ENCODE measurements around the gene PKD1L1.

The PKD1L1 gene

GRCh38 chr7:47906883-47907282 lies 41.4 kb downstream of the PKD1L1 start:
- no peak for DNase-seq (ENCODE audit: low spot score in 2 of 2)
- no peak overlapping the region for H3K4me3 Mint-ChIP-seq

GRCh38 chr7:47905076-47905920 lies 43.0 kb downstream of the PKD1L1 start:
- Mint-ChIP-seq H3K27ac (no peak overlapping the region), H3K4me1 (no peaks in the 10 kb centered on the region), H3K4me3 (no peak overlapping the region), H3K36me3 (no peaks in the 10 kb centered on the region), H3K9me3 (no peaks in the 10 kb centered on the region)
- ATAC-seq (no peak), DNase-seq (ENCODE audit: low spot score in 2 of 2) (no peak)

More at GRCh38 chr7:47906883-47907282, 41.4 kb downstream of the PKD1L1 start:
- no peaks in the 10 kb centered on the region for H3K4me1 Mint-ChIP-seq
- H3K27ac Mint-ChIP-seq, result no peak overlapping the region
- ATAC-seq, result no peak
- H3K9me3 Mint-ChIP-seq, result no peaks in the 10 kb centered on the region
- H3K36me3 Mint-ChIP-seq, result no peaks in the 10 kb centered on the region

- DNase-seq (ENCODE audit: low spot score in 2 of 2), result no peak
- Mint-ChIP-seq H3K9me3 (no peaks in the 10 kb centered on the region), H3K4me1 (no peaks in the 10 kb centered on the region), H3K27ac (no peak overlapping the region), H3K36me3 (no peaks in the 10 kb centered on the region), H3K4me3 (no peak overlapping the region)
- ATAC-seq, result no peak
Measured at GRCh38 chr7:47902013-47902412, 46.3 kb downstream of the PKD1L1 start.

GRCh38 chr7:47901542-47901941 lies 46.7 kb downstream of the PKD1L1 start:
- no peak overlapping the region for H3K4me3 Mint-ChIP-seq
- DNase-seq (ENCODE audit: low spot score in 2 of 2), result no peak
- ATAC-seq, result no peak
- no peaks in the 10 kb centered on the region for H3K36me3 Mint-ChIP-seq
- no peaks in the 10 kb centered on the region for H3K9me3 Mint-ChIP-seq
- H3K27ac Mint-ChIP-seq, result no peak overlapping the region
- H3K4me1 Mint-ChIP-seq, result no peaks in the 10 kb centered on the region

- H3K9me3 Mint-ChIP-seq, result no peaks in the 10 kb centered on the region
- ATAC-seq, result no peak
- no peaks in the 10 kb centered on the region for H3K36me3 Mint-ChIP-seq
- H3K27ac Mint-ChIP-seq, result no peak overlapping the region
- H3K4me1 Mint-ChIP-seq, result no peaks in the 10 kb centered on the region
- DNase-seq (ENCODE audit: low spot score in 2 of 2), result no peak
- no peak overlapping the region for H3K4me3 Mint-ChIP-seq
Measured at GRCh38 chr7:47897831-47898230, 50.4 kb downstream of the PKD1L1 start.

GRCh38 chr7:47896809-47897423 lies 51.4 kb downstream of the PKD1L1 start:
- H3K36me3 Mint-ChIP-seq, result no peaks in the 10 kb centered on the region
- H3K27ac Mint-ChIP-seq, result no peak overlapping the region
- no peaks in the 10 kb centered on the region for H3K4me1 Mint-ChIP-seq
- no peak overlapping the region for H3K4me3 Mint-ChIP-seq
- DNase-seq (ENCODE audit: low spot score in 2 of 2), result no peak
- H3K9me3 Mint-ChIP-seq, result no peaks in the 10 kb centered on the region
- no peak for ATAC-seq

- Mint-ChIP-seq H3K9me3 (no peaks in the 10 kb centered on the region), H3K36me3 (no peaks in the 10 kb centered on the region), H3K27ac (no peak overlapping the region), H3K4me1 (no peaks in the 10 kb centered on the region), H3K4me3 (no peak overlapping the region)
- DNase-seq (ENCODE audit: low spot score in 2 of 2), result no peak
- ATAC-seq, result peak; percentile 15
Measured at GRCh38 chr7:47895026-47895425, 53.2 kb downstream of the PKD1L1 start.

GRCh38 chr7:47893721-47894365 lies 54.4 kb downstream of the PKD1L1 start:
- DNase-seq (ENCODE audit: low spot score in 2 of 2) (peak in 1 of 2 donors; percentile 37), ATAC-seq (no peak)
- H3K27ac Mint-ChIP-seq, result no peak overlapping the region

GRCh38 chr7:47893238-47893637 lies 55.0 kb downstream of the PKD1L1 start:
- H3K4me1 Mint-ChIP-seq, result no peaks in the 10 kb centered on the region
- ATAC-seq (no peak), DNase-seq (ENCODE audit: low spot score in 2 of 2) (peak in 1 of 2 donors; percentile 40)
- no peak overlapping the region for H3K27ac Mint-ChIP-seq
- H3K9me3 Mint-ChIP-seq, result no peaks in the 10 kb centered on the region
- H3K4me3 Mint-ChIP-seq, result no peak overlapping the region
- no peaks in the 10 kb centered on the region for H3K36me3 Mint-ChIP-seq

More at GRCh38 chr7:47893721-47894365, 54.4 kb downstream of the PKD1L1 start:
- H3K4me3 Mint-ChIP-seq, result no peak overlapping the region
- no peaks in the 10 kb centered on the region for H3K36me3 Mint-ChIP-seq
- H3K4me1 Mint-ChIP-seq, result no peaks in the 10 kb centered on the region
- H3K9me3 Mint-ChIP-seq, result no peaks in the 10 kb centered on the region

GRCh38 chr7:47890606-47891005 lies 57.7 kb downstream of the PKD1L1 start:
- no peaks in the 10 kb centered on the region for H3K9me3 Mint-ChIP-seq
- ATAC-seq (no peak), DNase-seq (ENCODE audit: low spot score in 2 of 2) (peak in 1 of 2 donors; percentile 2)
- H3K4me1 Mint-ChIP-seq, result no peaks in the 10 kb centered on the region
- no peaks in the 10 kb centered on the region for H3K36me3 Mint-ChIP-seq
- H3K27ac Mint-ChIP-seq, result no peak overlapping the region
- H3K4me3 Mint-ChIP-seq, result no peak overlapping the region

GRCh38 chr7:47890125-47890524 lies 58.1 kb downstream of the PKD1L1 start:
- Mint-ChIP-seq H3K36me3 (no peaks in the 10 kb centered on the region), H3K4me1 (no peaks in the 10 kb centered on the region), H3K4me3 (no peak overlapping the region), H3K27ac (no peak overlapping the region), H3K9me3 (no peaks in the 10 kb centered on the region)
- no peak for DNase-seq (ENCODE audit: low spot score in 2 of 2)
- no peak for ATAC-seq

- Mint-ChIP-seq H3K4me1 (no peaks in the 10 kb centered on the region), H3K9me3 (no peaks in the 10 kb centered on the region), H3K27ac (no peak overlapping the region), H3K36me3 (no peaks in the 10 kb centered on the region), H3K4me3 (no peak overlapping the region)
- ATAC-seq, result no peak
- DNase-seq (ENCODE audit: low spot score in 2 of 2), result no peak
Measured at GRCh38 chr7:47889723-47890122, 58.5 kb downstream of the PKD1L1 start.

GRCh38 chr7:47888371-47889265 lies 59.6 kb downstream of the PKD1L1 start:
- Mint-ChIP-seq H3K27ac (no peak overlapping the region), H3K4me1 (no peaks in the 10 kb centered on the region), H3K36me3 (no peaks in the 10 kb centered on the region), H3K4me3 (no peak overlapping the region), H3K9me3 (no peaks in the 10 kb centered on the region)
- ATAC-seq (no peak), DNase-seq (ENCODE audit: low spot score in 2 of 2) (no peak)

GRCh38 chr7:47887016-47887640 lies 61.1 kb downstream of the PKD1L1 start:
- Mint-ChIP-seq H3K4me3 (no peak overlapping the region), H3K36me3 (no peaks in the 10 kb centered on the region), H3K4me1 (no peaks in the 10 kb centered on the region), H3K9me3 (no peaks in the 10 kb centered on the region), H3K27ac (no peak overlapping the region)
- ATAC-seq (no peak), DNase-seq (ENCODE audit: low spot score in 2 of 2) (no peak)
